Measurements from ENCODE around the gene ABI3BP. TPM values are rescaled to one million over a fixed set of nuclear protein-coding genes. Genes with fewer than 3 reads are reported as not detected.

The ABI3BP gene
- polyA plus RNA-seq, 3 donors = not detected

GRCh38 chr3:100783619-100784018 lies 209.6 kb downstream of the ABI3BP start:
- H3K27ac Mint-ChIP-seq = no peak overlapping the region
- peaks cover 2 to 14% (median 4%) of the 10 kb centered on the region in 7 donors for H3K9me3 Mint-ChIP-seq
- no peaks in the 10 kb centered on the region for H3K27me3 ChIP-seq (ENCODE audit: control insufficient read depth in 2 of 2, insufficient read depth in 2 of 2, low read length in 2 of 2)
- no peak overlapping the region for H2AFZ ChIP-seq (ENCODE audit: insufficient read depth, low read depth, low read length, poor library complexity, severe bottlenecking)
- no peak overlapping the region for H3K4me3 ChIP-seq (replicated peaks in 1 of 3; ENCODE audit: low read depth in 2 of 3, low read length in 3 of 3)
- no peak for DNase-seq
- H4K20me1 ChIP-seq (ENCODE audit: insufficient read depth, low read length) = no peaks in the 10 kb centered on the region
- 100% methylated on average over 1 of the region's 3 CpGs for WGBS (ENCODE audit: insufficient coverage)
- no peaks in the 10 kb centered on the region for H3K4me1 Mint-ChIP-seq
- H3K9ac ChIP-seq (ENCODE audit: insufficient read depth, low read length, poor library complexity, severe bottlenecking) = no peak overlapping the region
- H3K27ac ChIP-seq (ENCODE audit: low read depth in 1 of 2, low read length in 2 of 2) = no peak overlapping the region
- H3K4me1 ChIP-seq (ENCODE audit: control insufficient read depth in 1 of 2, insufficient read depth in 2 of 2, low read length in 2 of 2) = no peaks in the 10 kb centered on the region
- H3K4me2 ChIP-seq (replicated peaks; ENCODE audit: extremely low read depth, low read length, poor library complexity, severe bottlenecking) = no peak overlapping the region
- no peak overlapping the region for H3K4me3 Mint-ChIP-seq
- no peaks in the 10 kb centered on the region for H3K9me3 ChIP-seq (replicated peaks in 1 of 2; ENCODE audit: control insufficient read depth in 1 of 2, insufficient read depth in 1 of 2, low read length in 2 of 2)
- TF ChIP-seq CTCF (IDR thresholded peaks at IDR 0.05) = no peak
- H3K36me3 Mint-ChIP-seq = no peaks in the 10 kb centered on the region
- intact Hi-C loops (cut with micrococcal nuclease) = no loop called here
- no peaks in the 10 kb centered on the region for H3K36me3 ChIP-seq (replicated peaks in 1 of 2; ENCODE audit: control insufficient read depth in 1 of 2, insufficient read depth in 2 of 2, low read length in 2 of 2)
- peaks cover 0 to 5% (median 1%) of the 10 kb centered on the region in 3 donors for H3K27me3 Mint-ChIP-seq (ENCODE audit: low read depth in 3 of 3)
- H3K79me2 ChIP-seq (ENCODE audit: insufficient read depth, low read length) = no peaks in the 10 kb centered on the region

DNA sequence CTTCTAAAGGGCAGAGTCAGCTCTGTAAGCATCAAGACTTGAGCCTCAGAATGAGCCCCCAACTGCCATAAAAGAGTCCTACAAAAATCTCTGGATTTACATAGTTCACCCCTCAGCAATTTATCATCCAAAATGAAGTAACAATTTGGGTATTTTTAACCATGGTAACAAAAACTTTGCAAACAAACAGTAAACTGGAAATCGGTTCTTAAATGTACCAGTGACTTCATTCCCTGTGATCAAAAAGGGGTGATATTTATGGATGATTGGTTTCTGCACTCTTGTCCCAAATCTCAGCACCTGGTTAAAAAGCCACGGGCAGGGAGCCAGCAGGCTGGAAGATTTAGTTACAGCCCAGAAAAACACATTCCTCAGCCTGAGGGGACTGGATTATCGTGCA lies 210.3 kb downstream of the ABI3BP start:
- Mint-ChIP-seq H3K4me3 (no peak overlapping the region), H3K9me3 (peaks cover 2 to 12% (median 4%) of the 10 kb centered on the region in 7 donors), H3K36me3 (no peaks in the 10 kb centered on the region), H3K27ac (no peak overlapping the region), H3K4me1 (no peaks in the 10 kb centered on the region), H3K27me3 (ENCODE audit: low read depth in 3 of 3) (peaks cover 0 to 5% (median 1%) of the 10 kb centered on the region in 3 donors)
- Histone ChIP-seq H3K4me2 (replicated peaks; ENCODE audit: extremely low read depth, low read length, poor library complexity, severe bottlenecking) (no peak overlapping the region), H2AFZ (ENCODE audit: insufficient read depth, low read depth, low read length, poor library complexity, severe bottlenecking) (no peak overlapping the region), H3K9me3 (replicated peaks in 1 of 2; ENCODE audit: control insufficient read depth in 1 of 2, insufficient read depth in 1 of 2, low read length in 2 of 2) (no peaks in the 10 kb centered on the region), H3K27me3 (ENCODE audit: control insufficient read depth in 2 of 2, insufficient read depth in 2 of 2, low read length in 2 of 2) (no peaks in the 10 kb centered on the region), H3K36me3 (replicated peaks in 1 of 2; ENCODE audit: control insufficient read depth in 1 of 2, insufficient read depth in 2 of 2, low read length in 2 of 2) (no peaks in the 10 kb centered on the region), H3K9ac (ENCODE audit: insufficient read depth, low read length, poor library complexity, severe bottlenecking) (no peak overlapping the region), H3K79me2 (ENCODE audit: insufficient read depth, low read length) (no peaks in the 10 kb centered on the region), H3K27ac (ENCODE audit: low read depth in 1 of 2, low read length in 2 of 2) (no peak overlapping the region), H3K4me3 (replicated peaks in 1 of 3; ENCODE audit: low read depth in 2 of 3, low read length in 3 of 3) (no peak overlapping the region), H3K4me1 (ENCODE audit: control insufficient read depth in 1 of 2, insufficient read depth in 2 of 2, low read length in 2 of 2) (no peaks in the 10 kb centered on the region), H4K20me1 (ENCODE audit: insufficient read depth, low read length) (no peaks in the 10 kb centered on the region)
- 100% methylated on average over 1 of the region's 3 CpGs for WGBS (ENCODE audit: insufficient coverage)
- intact Hi-C loops (cut with micrococcal nuclease) = no loop called here
- no peak for TF ChIP-seq CTCF (IDR thresholded peaks at IDR 0.05)
- DNase-seq = no peak

Measured in CD14-positive monocyte (primary cell).